ENCODE results near the gene NKX1-2. TPM values are rescaled to one million over a fixed set of nuclear protein-coding genes. Genes with fewer than 3 reads are reported as not detected.

Gene NKX1-2
- total RNA-seq, 1 experiment from 2014 or later: 3.4 TPM

DNA sequence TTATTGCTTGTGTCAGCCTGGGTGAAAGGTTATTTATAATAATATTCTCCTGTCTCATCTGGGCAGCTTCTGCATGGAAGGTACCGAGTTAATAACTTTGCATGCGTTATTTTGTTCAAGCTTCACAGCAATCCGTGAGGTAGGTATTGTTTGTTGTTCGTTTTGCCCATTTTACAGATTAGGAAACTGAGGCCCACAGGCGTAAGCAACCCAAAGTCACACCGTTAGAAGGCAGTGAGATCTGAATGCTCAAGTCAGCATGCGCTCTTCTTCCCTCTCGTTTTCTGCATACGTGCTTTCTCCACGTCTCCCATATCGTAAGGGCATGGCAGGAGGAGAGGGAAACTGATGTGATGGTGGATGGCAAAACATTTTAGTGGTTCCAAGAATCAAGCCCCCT, 45.9 kb upstream of the NKX1-2 start:
- no peak overlapping the region for H2AFZ ChIP-seq (ENCODE audit: low read depth, low read length, poor library complexity, severe bottlenecking)
- no peak overlapping the region for H3K9ac ChIP-seq (ENCODE audit: low read length)
- ChIA-PET CTCF (no interaction called here), POLR2A (no interaction called here), RAD21 (ENCODE audit: low non-redundant PET in 1 of 2, low total read pairs in 2 of 2, uncharacterized antibody in 2 of 2, unreplicated experiment in 2 of 2) (no interaction called here)
- DNase-seq (ENCODE audit: low read depth, low spot score) (no peak), ATAC-seq (no peak)
- peaks cover 0 to 2% of the 10 kb centered on the region in 2 experiments; a peak in 1 of 4 replicates for H3K9me3 ChIP-seq (ENCODE audit: control insufficient read depth in 1 of 2, insufficient read depth in 1 of 2, low read depth in 1 of 2, low read length in 2 of 2)
- peaks cover 0 to 6% of the 10 kb centered on the region in 2 experiments; a peak in 2 of 4 replicates for H3K36me3 ChIP-seq (ENCODE audit: control insufficient read depth in 1 of 2, insufficient read depth in 2 of 2, low read length in 2 of 2)
- no TSS peak for BruUV-seq (replicated peaks)
- H3K79me2 ChIP-seq (ENCODE audit: insufficient read depth, low read length): no peaks in the 10 kb centered on the region
- no peaks in the 10 kb centered on the region for H3K9me2 ChIP-seq (ENCODE audit: insufficient read depth)
- H4K20me1 ChIP-seq (ENCODE audit: insufficient read depth): no peaks in the 10 kb centered on the region
- no peaks in the 10 kb centered on the region for H3K27me3 ChIP-seq (ENCODE audit: insufficient read depth, low read length)
- intact Hi-C loops (cut with micrococcal nuclease): no loop called here
- no peaks in the 10 kb centered on the region for H3K4me1 ChIP-seq (ENCODE audit: control insufficient read depth in 1 of 2, insufficient read depth in 2 of 2, low read length in 2 of 2)
- no peak overlapping the region for H3K27ac ChIP-seq (ENCODE audit: low read depth, low read length)
- H3K4me2 ChIP-seq (ENCODE audit: low read length): no peak overlapping the region
- TF ChIP-seq SRF (IDR thresholded peaks at IDR 0.05; ENCODE audit: low read depth) (no peak), CBX3 (IDR thresholded peaks at IDR 0.05; ENCODE audit: low read depth) (no peak), POLR2A (IDR thresholded peaks at IDR 0.05; ENCODE audit: borderline replicate concordance, extremely low read depth, insufficient read depth, insufficient read length) (no peak), REST (IDR thresholded peaks at IDR 0.05; ENCODE audit: low read depth) (no peak), EZH2phosphoT487 (IDR thresholded peaks at IDR 0.05; ENCODE audit: borderline replicate concordance) (no peak), SP1 (IDR thresholded peaks at IDR 0.05; ENCODE audit: low read depth) (no peak), ZFX (IDR thresholded peaks at IDR 0.05) (no peak), ZBTB33 (IDR thresholded peaks at IDR 0.05; ENCODE audit: extremely low read depth, insufficient replicate concordance, low read length) (no peak), EZH2 (IDR thresholded peaks at IDR 0.05) (no peak), FOSL1 (IDR thresholded peaks at IDR 0.05; ENCODE audit: low read depth) (no peak)
- no peak overlapping the region for H3K4me3 ChIP-seq (replicated peaks in 1 of 2; ENCODE audit: low read depth in 1 of 2, low read length in 2 of 2)
